Mesenchymal stem cell (in vitro differentiated cells and primary cell): Measurements from ENCODE around the gene VTI1A.

Source experiments
- DNase-seq: peaks from one replicate; pipeline ENCODE4 v3.0.0-alpha.2; 2013
- H2AFZ ChIP-seq: one replicate; pipeline ENCODE4 v1.6.1; 2013; ENCODE audit warnings: low read depth, mild to moderate bottlenecking, control low read depth, inconsistent platforms, low read length, moderate library complexity
- H2AK5ac ChIP-seq: 2 replicates; pipeline ENCODE4 v1.6.1; 2013; ENCODE audit warnings: low read length, moderate library complexity, mild to moderate bottlenecking, inconsistent platforms; ENCODE audit not compliant: severe bottlenecking
- H2BK120ac ChIP-seq: one replicate; pipeline ENCODE4 v1.6.1; 2013; ENCODE audit warnings: low read depth, mild to moderate bottlenecking, inconsistent platforms, low read length, moderate library complexity
- H2BK12ac ChIP-seq, 2 experiments: one replicate each; pipeline ENCODE4 v1.6.1; 2013; ENCODE audit warnings: inconsistent platforms in 2 of 2, low read length in 2 of 2, mild to moderate bottlenecking in 2 of 2, moderate library complexity in 2 of 2, control low read depth in 1 of 2
- H2BK15ac ChIP-seq: one replicate; pipeline ENCODE4 v1.6.1; 2013; ENCODE audit warnings: mild to moderate bottlenecking, low read depth, inconsistent platforms; ENCODE audit not compliant: poor library complexity, severe bottlenecking
- H2BK5ac ChIP-seq: 2 replicates; pipeline ENCODE4 v1.6.1; 2013; ENCODE audit warnings: low read depth, mild to moderate bottlenecking, low read length, control low read depth, inconsistent platforms; ENCODE audit not compliant: poor library complexity, severe bottlenecking
- H3K14ac ChIP-seq, 2 experiments: one replicate each; pipeline ENCODE4 v1.6.1; 2013; ENCODE audit warnings: inconsistent platforms in 2 of 2, low read length in 2 of 2, control low read depth in 1 of 2, mild to moderate bottlenecking in 1 of 2, moderate library complexity in 1 of 2
- H3K18ac ChIP-seq, 2 experiments: one replicate each; pipeline ENCODE4 v1.6.1; 2013; ENCODE audit warnings: inconsistent platforms in 2 of 2, low read length in 2 of 2, control low read depth in 1 of 2, low read depth in 1 of 2, mild to moderate bottlenecking in 1 of 2
- H3K23ac ChIP-seq, 2 experiments: one replicate each; pipeline ENCODE4 v1.6.1; 2013; ENCODE audit warnings: inconsistent platforms in 2 of 2, low read length in 2 of 2, mild to moderate bottlenecking in 2 of 2, moderate library complexity in 2 of 2, control low read depth in 1 of 2
- H3K27ac ChIP-seq: 2 replicates; pipeline ENCODE4 v1.5.1; 2013; ENCODE audit warnings: mild to moderate bottlenecking, moderate library complexity, low read length, control low read depth, inconsistent platforms; ENCODE audit not compliant: poor library complexity, severe bottlenecking
- H3K27me3 ChIP-seq, 2 experiments: 2 replicates each; pipeline versions ENCODE4 v1.6.1 to v1.7.0; 2013; ENCODE audit warnings: low read length in 2 of 2, mild to moderate bottlenecking in 2 of 2, moderate library complexity in 2 of 2, control low read depth in 1 of 2, inconsistent platforms in 1 of 2; ENCODE audit not compliant: control insufficient read depth in 1 of 2, insufficient read depth in 1 of 2
- H3K36me3 ChIP-seq, 2 experiments: 2 replicates each; pipeline versions ENCODE4 v1.6.1 to v1.7.0; 2013; ENCODE audit warnings: low read length in 2 of 2, control low read depth in 1 of 2, inconsistent platforms in 1 of 2, low read depth in 1 of 2, mild to moderate bottlenecking in 1 of 2; ENCODE audit not compliant: insufficient read depth in 2 of 2, control insufficient read depth in 1 of 2
- H3K4ac ChIP-seq, 2 experiments: one replicate each; pipeline ENCODE4 v1.6.1; 2013; ENCODE audit warnings: inconsistent platforms in 2 of 2, low read length in 2 of 2, mild to moderate bottlenecking in 2 of 2, moderate library complexity in 2 of 2, control low read depth in 1 of 2, low read depth in 1 of 2
- H3K4me1 ChIP-seq: 2 replicates; pipeline ENCODE4 v1.6.1; 2013; ENCODE audit warnings: low read depth, low read length, control low read depth; ENCODE audit not compliant: control insufficient read depth, insufficient read depth
- H3K4me2 ChIP-seq: 2 replicates; pipeline ENCODE4 v1.6.1; 2013; ENCODE audit warnings: low read length, mild to moderate bottlenecking, inconsistent platforms; ENCODE audit not compliant: poor library complexity, severe bottlenecking
- H3K4me3 ChIP-seq, 2 experiments: 2 replicates each; pipeline versions ENCODE4 v1.5.1 to v1.7.0; 2013; ENCODE audit warnings: low read length in 2 of 2, mild to moderate bottlenecking in 2 of 2, control low read depth in 1 of 2, low read depth in 1 of 2; ENCODE audit not compliant: insufficient read depth in 1 of 2
- H3K79me1 ChIP-seq: replicated peaks from 2 replicates; pipeline ENCODE4 v1.6.1; 2013; ENCODE audit warnings: mild to moderate bottlenecking, control low read depth, low read length, inconsistent platforms; ENCODE audit not compliant: poor library complexity, severe bottlenecking
- H3K9ac ChIP-seq: 2 replicates; pipeline ENCODE4 v1.7.0; 2013; ENCODE audit warnings: mild to moderate bottlenecking, low read length, moderate library complexity
- H3K9me3 ChIP-seq: 2 replicates; pipeline ENCODE4 v1.7.0; 2013; ENCODE audit warnings: mild to moderate bottlenecking, low read length; ENCODE audit not compliant: control insufficient read depth
- H4K8ac ChIP-seq: one replicate; pipeline ENCODE4 v1.6.1; 2013; ENCODE audit warnings: inconsistent platforms, mild to moderate bottlenecking, low read length, moderate library complexity
- H4K91ac ChIP-seq: one replicate; pipeline ENCODE4 v1.6.1; 2013; ENCODE audit warnings: mild to moderate bottlenecking, low read length, inconsistent platforms
- WGBS: methylation state at CpG from one replicate; pipeline ENCODE4 v1.1.7; 2013; ENCODE audit warnings: mixed read lengths; 5-methylcytosine and 5-hydroxymethylcytosine counted together

VTI1A gene

DNA sequence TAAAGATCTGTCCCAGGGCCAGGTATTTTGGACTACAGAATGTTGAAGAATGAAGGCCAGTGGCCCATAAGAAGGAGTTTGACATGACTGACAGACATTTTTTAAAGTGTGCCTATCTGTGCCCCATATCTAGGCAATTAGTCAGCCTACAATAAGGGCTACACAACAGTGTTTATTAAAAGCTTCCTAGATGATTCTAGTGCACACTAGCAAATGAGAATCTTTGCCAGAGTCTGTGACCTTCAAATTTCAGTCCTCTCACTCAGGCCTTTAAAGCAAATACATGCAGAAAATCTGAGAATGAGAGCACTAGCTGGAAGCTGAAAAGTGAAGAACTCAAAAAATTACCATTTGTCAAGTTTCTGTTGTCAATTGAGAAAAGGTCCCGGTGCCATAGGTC, 208.7 kb downstream of the VTI1A start:
- Histone ChIP-seq H3K23ac (no peak overlapping the region), H3K9me3 (no peaks in the 10 kb centered on the region), H2BK120ac (no peak overlapping the region), H3K79me1 (peaks cover 4% of the 10 kb centered on the region), H2BK12ac (no peak overlapping the region), H2BK5ac (no peak overlapping the region), H3K4ac (no peak overlapping the region), H4K91ac (no peak overlapping the region), H3K4me1 (peaks cover 2% of the 10 kb centered on the region), H3K14ac (peak overlapping the region in 1 of 2 experiments; percentile 11), H3K27ac (no peak overlapping the region), H3K18ac (peak overlapping the region in 1 of 2 experiments; percentile 80), H3K36me3 (peaks cover 0 to 3% of the 10 kb centered on the region in 2 experiments), H3K4me2 (no peak overlapping the region), H2AK5ac (no peak overlapping the region), H3K4me3 (no peak overlapping the region), H3K27me3 (no peaks in the 10 kb centered on the region), H2AFZ (no peak overlapping the region), H2BK15ac (no peak overlapping the region), H4K8ac (no peak overlapping the region), H3K9ac (no peak overlapping the region)
- no peak for DNase-seq
- WGBS, result 97% methylated on average over 1 of the region's 1 CpG

DNA sequence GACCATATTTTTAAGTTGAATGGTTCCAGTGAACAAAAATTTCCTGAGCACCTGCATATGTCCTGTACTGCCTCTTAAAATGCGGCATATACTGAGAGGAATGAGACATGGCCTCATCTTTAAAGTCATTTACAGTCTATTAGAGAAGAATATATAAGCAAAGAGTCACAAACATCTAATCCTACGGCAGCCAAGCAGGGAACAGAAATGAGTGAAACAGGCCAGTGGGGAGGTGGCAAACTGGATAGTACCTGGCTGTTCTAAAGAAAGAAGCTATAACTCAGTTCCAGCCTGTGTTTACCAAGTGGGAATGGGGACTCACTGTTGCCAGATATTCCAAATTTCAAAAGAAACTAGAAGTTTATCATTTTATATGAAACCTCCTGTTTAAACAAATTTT, 211.4 kb downstream of the VTI1A start:
- H3K18ac ChIP-seq, result no peak overlapping the region
- no peak overlapping the region for H2BK15ac ChIP-seq
- no peak overlapping the region for H3K4me3 ChIP-seq
- peaks cover 4% of the 10 kb centered on the region for H3K79me1 ChIP-seq
- DNase-seq, result no peak
- H3K14ac ChIP-seq, result no peak overlapping the region
- no peak overlapping the region for H4K8ac ChIP-seq
- 100% methylated on average over 1 of the region's 2 CpGs for WGBS
- no peak overlapping the region for H3K4ac ChIP-seq
- no peak overlapping the region for H3K4me2 ChIP-seq
- no peak overlapping the region for H2AFZ ChIP-seq
- H3K36me3 ChIP-seq, result peaks cover 0 to 3% of the 10 kb centered on the region in 2 experiments
- peaks cover 2% of the 10 kb centered on the region for H3K4me1 ChIP-seq
- H2BK120ac ChIP-seq, result no peak overlapping the region
- no peak overlapping the region for H2BK5ac ChIP-seq
- no peak overlapping the region for H3K23ac ChIP-seq
- H3K9me3 ChIP-seq, result no peaks in the 10 kb centered on the region
- no peak overlapping the region for H3K9ac ChIP-seq
- H2BK12ac ChIP-seq, result no peak overlapping the region
- no peak overlapping the region for H3K27ac ChIP-seq
- no peaks in the 10 kb centered on the region for H3K27me3 ChIP-seq
- H2AK5ac ChIP-seq, result no peak overlapping the region
- H4K91ac ChIP-seq, result no peak overlapping the region

DNA sequence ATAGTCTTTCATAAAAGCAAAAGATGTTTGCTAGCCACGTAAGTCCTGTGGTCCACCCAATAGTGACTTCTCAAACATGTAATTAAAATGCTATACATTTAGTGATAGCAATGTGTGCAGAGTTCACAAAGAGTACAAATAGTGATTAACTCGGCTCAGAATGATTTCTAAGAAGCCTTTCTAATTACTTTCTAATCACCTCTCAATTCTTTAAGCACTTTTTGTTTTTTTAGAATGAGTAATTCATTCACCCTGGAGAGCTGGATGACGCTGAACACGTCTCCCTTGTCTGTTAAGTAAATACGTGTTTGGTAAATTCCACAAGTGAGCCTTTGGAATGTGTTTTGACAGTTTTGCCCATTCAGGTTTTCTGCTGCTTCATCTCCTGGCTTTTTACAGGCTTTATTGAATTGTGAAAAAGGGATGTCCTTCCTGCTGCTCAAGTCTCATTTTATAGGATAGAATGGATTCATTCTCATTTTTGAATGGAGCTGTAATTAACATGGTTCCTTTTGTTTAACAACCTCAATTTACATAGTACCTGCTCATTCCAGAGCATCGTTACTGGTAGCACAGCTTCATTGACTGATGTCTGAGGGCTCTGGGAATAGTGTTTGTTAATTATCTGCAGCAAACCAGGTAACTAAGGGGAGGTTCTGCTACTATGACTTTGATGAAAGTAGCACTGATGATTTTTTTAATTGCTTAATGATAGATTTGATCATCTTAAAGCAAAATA, 212.1 kb downstream of the VTI1A start:
- no peak overlapping the region for H3K27ac ChIP-seq
- H3K36me3 ChIP-seq, result peaks cover 0 to 3% of the 10 kb centered on the region in 2 experiments
- no peak overlapping the region for H3K4me2 ChIP-seq
- H2AFZ ChIP-seq, result no peak overlapping the region
- no peak overlapping the region for H3K23ac ChIP-seq
- no peak overlapping the region for H2BK120ac ChIP-seq
- H3K9me3 ChIP-seq, result no peaks in the 10 kb centered on the region
- H3K4me3 ChIP-seq, result no peak overlapping the region
- peaks cover 2% of the 10 kb centered on the region for H3K4me1 ChIP-seq
- H4K91ac ChIP-seq, result no peak overlapping the region
- H3K18ac ChIP-seq, result no peak overlapping the region
- 31% methylated on average over 4 of the region's 6 CpGs for WGBS
- H2BK12ac ChIP-seq, result no peak overlapping the region
- H3K79me1 ChIP-seq, result peaks cover 4% of the 10 kb centered on the region
- H2AK5ac ChIP-seq, result no peak overlapping the region
- H3K14ac ChIP-seq, result no peak overlapping the region
- H2BK15ac ChIP-seq, result no peak overlapping the region
- no peak overlapping the region for H3K9ac ChIP-seq
- H3K4ac ChIP-seq, result no peak overlapping the region
- H3K27me3 ChIP-seq, result no peaks in the 10 kb centered on the region
- H2BK5ac ChIP-seq, result no peak overlapping the region
- no peak overlapping the region for H4K8ac ChIP-seq
- DNase-seq, result peak; percentile 24

DNA sequence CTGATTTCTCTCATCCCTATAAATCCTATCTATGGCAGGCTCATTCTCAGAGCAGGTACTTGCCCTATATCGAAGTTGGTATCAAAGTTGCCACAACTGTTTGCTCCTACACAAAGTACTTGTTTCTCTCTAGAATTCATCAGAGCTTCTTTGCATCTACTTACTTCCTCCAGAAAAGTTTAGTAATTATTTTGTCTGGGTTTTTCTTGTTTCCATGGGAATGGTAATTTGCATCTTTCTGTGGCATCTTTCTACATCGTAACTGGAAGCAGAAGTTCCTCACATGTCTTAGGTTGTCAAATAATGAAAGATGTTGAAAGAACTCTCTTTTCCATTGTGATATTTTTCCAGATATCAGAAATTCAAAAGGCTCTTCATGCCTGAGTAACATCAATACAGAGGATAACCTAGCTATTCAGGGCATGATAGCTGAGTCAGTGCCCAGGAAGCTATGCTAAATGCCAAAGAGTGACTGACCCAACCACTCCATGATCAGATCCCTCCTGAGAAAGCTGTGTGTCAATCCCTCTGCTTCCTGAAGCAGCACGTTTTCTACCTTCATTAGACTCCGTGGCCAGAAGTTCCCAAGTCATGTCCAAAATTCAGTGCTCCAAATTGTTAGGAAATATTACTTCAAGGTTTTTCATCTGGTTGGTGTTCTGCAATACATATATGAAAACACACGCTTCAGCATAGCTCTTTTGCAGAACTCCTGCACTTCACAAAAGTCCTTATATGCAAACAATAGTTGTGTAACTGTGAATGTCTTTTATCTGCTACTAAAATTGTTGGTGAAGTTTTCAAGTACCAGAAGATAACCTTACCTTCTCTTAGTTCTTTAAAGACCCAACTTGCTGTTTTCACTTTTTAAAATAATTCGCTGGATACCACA, 216.5 kb downstream of the VTI1A start:
- H2BK15ac ChIP-seq, result no peak overlapping the region

More for the DNA sequence above, 216.5 kb downstream of the VTI1A start:
- H3K4me1 ChIP-seq, result no peaks in the 10 kb centered on the region
- H2AK5ac ChIP-seq, result no peak overlapping the region
- H3K9ac ChIP-seq, result no peak overlapping the region
- WGBS, result 100% methylated on average over 1 of the region's 6 CpGs
- H4K91ac ChIP-seq, result no peak overlapping the region
- H3K9me3 ChIP-seq, result no peaks in the 10 kb centered on the region
- no peak overlapping the region for H3K23ac ChIP-seq
- H3K4me2 ChIP-seq, result no peak overlapping the region
- H3K27me3 ChIP-seq, result no peaks in the 10 kb centered on the region
- H2BK120ac ChIP-seq, result no peak overlapping the region
- H3K4ac ChIP-seq, result no peak overlapping the region
- H2BK12ac ChIP-seq, result no peak overlapping the region
- H3K27ac ChIP-seq, result peak overlapping the region; percentile 59
- H3K18ac ChIP-seq, result no peak overlapping the region
- no peak overlapping the region for H4K8ac ChIP-seq
- no peak overlapping the region for H2AFZ ChIP-seq
- peak; percentile 26 for DNase-seq
- no peak overlapping the region for H3K4me3 ChIP-seq
- H3K14ac ChIP-seq, result no peak overlapping the region
- peaks cover 0 to 5% of the 10 kb centered on the region in 2 experiments for H3K36me3 ChIP-seq
- no peak overlapping the region for H2BK5ac ChIP-seq
- no peaks in the 10 kb centered on the region for H3K79me1 ChIP-seq
